ENCODE data around the gene CASP1.
"Not testable (repeated sequence)": the region's sequence is repeated elsewhere in the genome, so short reads cannot be mapped to it uniquely, and the experiment has no call there.

Gene CASP1

DNA sequence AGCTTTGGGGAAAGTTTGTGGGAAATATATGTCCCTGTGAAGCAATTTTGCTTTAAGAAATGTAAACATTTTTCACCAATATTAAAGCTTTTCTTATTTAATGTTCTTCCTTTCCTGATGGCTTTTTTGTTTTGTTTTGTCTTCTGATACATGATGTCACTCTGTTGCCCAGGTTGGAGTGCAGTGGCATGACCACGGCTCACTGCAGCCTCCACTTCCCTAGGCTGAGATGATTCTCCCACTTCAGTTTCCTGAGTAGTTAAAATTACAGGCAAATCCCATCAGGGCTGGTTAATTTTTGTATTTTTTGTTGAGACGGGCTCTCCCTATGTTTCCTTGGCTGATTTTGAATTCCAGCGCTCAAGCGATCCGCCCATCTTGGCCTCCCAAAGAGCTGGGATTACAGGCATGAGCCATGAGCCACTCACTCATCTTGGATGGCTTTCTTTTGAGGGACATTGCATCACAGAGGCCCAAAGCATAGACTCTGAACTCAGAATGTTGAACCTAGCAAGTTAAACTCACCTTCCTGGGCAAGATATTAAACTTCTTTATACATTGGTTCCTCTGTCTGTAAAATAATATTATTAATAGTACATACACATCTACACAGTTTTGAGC is 10.8 kb upstream of the CASP1 start:
- no peak overlapping the region for H4K8ac ChIP-seq (ENCODE audit: low read depth, low read length)
- WGBS, 2 donors (ENCODE audit: extremely low coverage in 2 of 2, insufficient read length in 2 of 2, insufficient replicate concordance in 1 of 2), result no CpG with 5 or more reads among the region's 5 CpGs
- H2BK12ac ChIP-seq (ENCODE audit: low read length), result no peak overlapping the region
- no peaks in the 10 kb centered on the region for H3K36me3 ChIP-seq (replicated peaks in 1 of 2; ENCODE audit: control insufficient read depth in 2 of 2, insufficient read depth in 2 of 2, low read length in 2 of 2)
- no peaks in the 10 kb centered on the region for H3K79me1 ChIP-seq (ENCODE audit: low read depth, low read length)
- no peak overlapping the region for H3K14ac ChIP-seq (ENCODE audit: low read length)
- no peak overlapping the region for H3K18ac ChIP-seq (ENCODE audit: low read length)
- no peak overlapping the region for H3K4me3 ChIP-seq (ENCODE audit: low read length in 2 of 2)
- peak overlapping the region; percentile 24 for H2AFZ ChIP-seq (ENCODE audit: low read length)
- H3K9me3 ChIP-seq (replicated peaks in 1 of 2; ENCODE audit: control insufficient read depth in 2 of 2, insufficient read depth in 1 of 2, low read depth in 1 of 2, low read length in 2 of 2), result no peaks in the 10 kb centered on the region
- no peak for DNase-seq (ENCODE audit: low spot score)
- H3K9ac ChIP-seq (ENCODE audit: low read depth, low read length, poor library complexity), result no peak overlapping the region
- no peaks in the 10 kb centered on the region for H3K27me3 ChIP-seq (ENCODE audit: control insufficient read depth in 3 of 3, insufficient read depth in 3 of 3, low read depth in 1 of 3, low read length in 3 of 3)
- H2AK5ac ChIP-seq (ENCODE audit: low read depth, low read length), result no peak overlapping the region
- no peak overlapping the region for H2BK15ac ChIP-seq (ENCODE audit: low read length)
- no peak overlapping the region for H2BK5ac ChIP-seq (ENCODE audit: low read length)
- H3K4ac ChIP-seq (ENCODE audit: low read length), result no peak overlapping the region
- H3K27ac ChIP-seq (replicated peaks; ENCODE audit: low read length), result no peak overlapping the region
- H4K91ac ChIP-seq (ENCODE audit: low read depth, low read length, poor library complexity), result no peak overlapping the region
- H3K4me2 ChIP-seq (ENCODE audit: insufficient read depth, low read length, poor library complexity, severe bottlenecking), result no peak overlapping the region
- H3K4me1 ChIP-seq (ENCODE audit: control insufficient read depth in 2 of 2, insufficient read depth in 1 of 2, low read depth in 1 of 2, low read length in 2 of 2), result peaks cover 0 to 9% of the 10 kb centered on the region in 2 donors
- H3K23ac ChIP-seq (ENCODE audit: low read depth, low read length, poor library complexity), result no peak overlapping the region
- H2BK120ac ChIP-seq (ENCODE audit: low read depth, low read length), result no peak overlapping the region

DNA sequence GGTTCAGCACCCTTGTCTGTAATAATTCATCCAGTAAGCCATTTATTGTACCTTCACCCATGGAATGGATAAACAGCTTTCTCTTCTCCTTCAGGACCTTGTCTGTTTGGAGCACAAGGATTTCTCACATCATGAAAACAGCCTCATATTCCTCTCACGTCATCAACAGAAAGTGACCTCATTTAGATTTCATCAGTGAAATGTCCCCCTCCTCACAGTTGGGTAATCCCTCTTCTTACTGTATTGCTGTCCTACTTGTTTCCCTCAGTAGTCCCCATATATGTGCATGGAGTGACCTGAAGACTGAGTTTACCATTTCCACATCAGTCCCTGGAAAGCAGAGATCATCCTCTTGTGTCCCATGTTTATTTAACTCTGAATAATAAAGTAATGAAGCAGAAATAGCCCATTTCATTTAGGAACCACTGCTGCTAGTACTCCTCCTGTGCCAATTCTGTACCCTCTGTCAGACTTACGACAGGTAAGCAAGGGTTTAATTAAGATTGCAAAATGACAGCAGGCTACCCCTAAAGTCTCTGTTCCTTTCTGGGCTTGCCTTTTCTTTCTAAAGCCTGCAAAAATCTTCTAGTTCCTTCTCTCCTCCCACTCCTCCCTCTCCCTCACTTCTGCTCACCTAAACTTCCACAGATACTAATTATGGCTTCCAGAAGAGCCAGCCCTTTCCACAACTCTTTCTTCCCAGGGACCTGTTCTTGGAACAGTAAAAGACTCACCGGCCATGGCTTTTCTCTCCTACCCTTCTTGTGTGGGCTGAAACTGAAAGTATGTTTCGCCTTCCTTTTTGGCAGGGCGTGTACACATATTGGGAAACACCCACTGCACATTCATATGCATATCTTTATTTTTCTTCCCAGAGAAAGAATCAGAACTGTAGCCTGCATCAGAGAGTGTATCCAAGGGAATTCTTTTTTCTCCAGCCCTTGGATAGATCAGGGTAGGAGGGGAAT is 9.9 kb upstream of the CASP1 start, which contains the start of gene CARD16:
Gene CARD16, minus strand, starts transcription at position 779 of the 968 bp plus-strand sequence. Its CDS starts 38 bp downstream, at position 741.
- H3K27ac ChIP-seq (replicated peaks; ENCODE audit: low read length); H2AK5ac ChIP-seq (ENCODE audit: low read depth, low read length); H3K4me1 ChIP-seq (ENCODE audit: control insufficient read depth in 2 of 2, insufficient read depth in 1 of 2, low read depth in 1 of 2, low read length in 2 of 2); H2BK5ac ChIP-seq (ENCODE audit: low read length); H3K18ac ChIP-seq (ENCODE audit: low read length); H4K91ac ChIP-seq (ENCODE audit: low read depth, low read length, poor library complexity); H3K14ac ChIP-seq (ENCODE audit: low read length); H2BK12ac ChIP-seq (ENCODE audit: low read length); H3K27me3 ChIP-seq (ENCODE audit: control insufficient read depth in 3 of 3, insufficient read depth in 3 of 3, low read depth in 1 of 3, low read length in 3 of 3); H3K9ac ChIP-seq (ENCODE audit: low read depth, low read length, poor library complexity); H4K8ac ChIP-seq (ENCODE audit: low read depth, low read length); H2BK120ac ChIP-seq (ENCODE audit: low read depth, low read length); H3K4me2 ChIP-seq (ENCODE audit: insufficient read depth, low read length, poor library complexity, severe bottlenecking); H2BK15ac ChIP-seq (ENCODE audit: low read length); H3K4ac ChIP-seq (ENCODE audit: low read length); H3K36me3 ChIP-seq (replicated peaks in 1 of 2; ENCODE audit: control insufficient read depth in 2 of 2, insufficient read depth in 2 of 2, low read length in 2 of 2); H3K79me1 ChIP-seq (ENCODE audit: low read depth, low read length); H3K9me3 ChIP-seq (replicated peaks in 1 of 2; ENCODE audit: control insufficient read depth in 2 of 2, insufficient read depth in 1 of 2, low read depth in 1 of 2, low read length in 2 of 2); DNase-seq (ENCODE audit: low spot score); H3K23ac ChIP-seq (ENCODE audit: low read depth, low read length, poor library complexity); H3K4me3 ChIP-seq (ENCODE audit: low read length in 2 of 2): not testable (repeated sequence)
- peak within 1 kb of the TSS; percentile 33 for H2AFZ ChIP-seq (ENCODE audit: low read length)
- no CpG with 5 or more reads among the region's 5 CpGs for WGBS, 2 donors (ENCODE audit: extremely low coverage in 2 of 2, insufficient read length in 2 of 2, insufficient replicate concordance in 1 of 2)

DNA sequence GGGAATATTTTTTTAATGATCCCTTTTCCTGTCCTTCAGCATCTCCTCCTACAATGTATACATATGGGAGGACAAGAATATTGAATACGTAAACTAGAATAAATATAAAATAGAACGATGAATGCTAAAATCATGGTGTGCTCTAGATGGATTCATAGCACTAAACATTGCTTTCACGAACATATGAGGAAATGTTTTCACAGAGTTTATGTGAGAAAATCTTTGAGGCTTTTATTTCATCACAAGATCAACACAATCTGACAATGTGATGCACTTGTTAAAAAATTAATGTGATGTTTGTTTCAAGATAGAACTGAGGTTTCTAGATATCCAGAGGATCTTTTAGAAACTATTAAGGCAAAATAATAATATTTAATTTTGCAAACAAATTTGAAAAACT is 7.2 kb upstream of the CASP1 start:
- H3K4me3 ChIP-seq (ENCODE audit: low read length in 2 of 2), result no peak overlapping the region
- no CpG with 5 or more reads among the region's 3 CpGs for WGBS, 2 donors (ENCODE audit: extremely low coverage in 2 of 2, insufficient read length in 2 of 2, insufficient replicate concordance in 1 of 2)
- H3K14ac ChIP-seq (ENCODE audit: low read length), result no peak overlapping the region

DNA sequence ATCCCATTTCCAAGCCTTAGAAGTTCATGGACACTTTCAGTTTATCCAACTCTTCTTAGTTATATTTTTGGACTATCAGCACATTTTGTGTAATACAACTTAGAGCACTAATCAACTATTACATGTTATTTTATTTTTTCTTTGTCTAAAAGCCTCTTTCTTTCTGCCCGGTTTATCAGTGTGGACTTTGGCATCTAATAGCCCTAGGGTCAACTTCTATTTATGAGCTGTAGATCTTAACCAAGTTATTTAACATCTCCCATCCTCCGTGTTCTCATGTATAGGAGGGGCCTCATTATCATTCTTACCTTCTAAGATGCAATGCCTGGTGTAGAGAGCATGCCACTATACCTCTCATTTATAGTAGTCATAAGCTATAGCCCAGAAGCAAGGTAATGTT is 5.8 kb upstream of the CASP1 start:
- no peak overlapping the region for H3K9ac ChIP-seq (ENCODE audit: low read depth, low read length, poor library complexity)
- H3K4me1 ChIP-seq (ENCODE audit: control insufficient read depth in 2 of 2, insufficient read depth in 1 of 2, low read depth in 1 of 2, low read length in 2 of 2), result no peaks in the 10 kb centered on the region
- whole genome bisulfite sequencing, 2 donors (ENCODE audit: extremely low coverage in 2 of 2, insufficient read length in 2 of 2, insufficient replicate concordance in 1 of 2), result no CpG with 5 or more reads among the region's 2 CpGs
- no peak overlapping the region for H2BK12ac ChIP-seq (ENCODE audit: low read length)
- no peaks in the 10 kb centered on the region for H3K27me3 ChIP-seq (ENCODE audit: control insufficient read depth in 3 of 3, insufficient read depth in 3 of 3, low read depth in 1 of 3, low read length in 3 of 3)
- no peak overlapping the region for H3K27ac ChIP-seq (replicated peaks; ENCODE audit: low read length)
- H3K4me2 ChIP-seq (ENCODE audit: insufficient read depth, low read length, poor library complexity, severe bottlenecking), result no peak overlapping the region
- no peaks in the 10 kb centered on the region for H3K9me3 ChIP-seq (replicated peaks in 1 of 2; ENCODE audit: control insufficient read depth in 2 of 2, insufficient read depth in 1 of 2, low read depth in 1 of 2, low read length in 2 of 2)
- no peak overlapping the region for H3K4ac ChIP-seq (ENCODE audit: low read length)
- no peak overlapping the region for H3K14ac ChIP-seq (ENCODE audit: low read length)
- no peaks in the 10 kb centered on the region for H3K79me1 ChIP-seq (ENCODE audit: low read depth, low read length)
- no peak overlapping the region for H3K18ac ChIP-seq (ENCODE audit: low read length)
- H2AK5ac ChIP-seq (ENCODE audit: low read depth, low read length), result no peak overlapping the region
- no peak overlapping the region for H3K23ac ChIP-seq (ENCODE audit: low read depth, low read length, poor library complexity)
- no peak overlapping the region for H2BK5ac ChIP-seq (ENCODE audit: low read length)
- no peak overlapping the region for H2AFZ ChIP-seq (ENCODE audit: low read length)
- no peak overlapping the region for H2BK120ac ChIP-seq (ENCODE audit: low read depth, low read length)
- no peak overlapping the region for H3K4me3 ChIP-seq (ENCODE audit: low read length in 2 of 2)
- no peak overlapping the region for H4K8ac ChIP-seq (ENCODE audit: low read depth, low read length)
- H2BK15ac ChIP-seq (ENCODE audit: low read length), result no peak overlapping the region
- no peak overlapping the region for H4K91ac ChIP-seq (ENCODE audit: low read depth, low read length, poor library complexity)
- no peaks in the 10 kb centered on the region for H3K36me3 ChIP-seq (replicated peaks in 1 of 2; ENCODE audit: control insufficient read depth in 2 of 2, insufficient read depth in 2 of 2, low read length in 2 of 2)
- DNase-seq (ENCODE audit: low spot score), result no peak

More for the DNA sequence above, 7.2 kb upstream of the CASP1 start:
- no peak for DNase-seq (ENCODE audit: low spot score)
- Histone ChIP-seq H2AFZ (ENCODE audit: low read length) (no peak overlapping the region), H3K4me1 (ENCODE audit: control insufficient read depth in 2 of 2, insufficient read depth in 1 of 2, low read depth in 1 of 2, low read length in 2 of 2) (peaks cover 0 to 4% of the 10 kb centered on the region in 2 donors), H3K27me3 (ENCODE audit: control insufficient read depth in 3 of 3, insufficient read depth in 3 of 3, low read depth in 1 of 3, low read length in 3 of 3) (no peaks in the 10 kb centered on the region), H3K36me3 (replicated peaks in 1 of 2; ENCODE audit: control insufficient read depth in 2 of 2, insufficient read depth in 2 of 2, low read length in 2 of 2) (no peaks in the 10 kb centered on the region), H3K18ac (ENCODE audit: low read length) (no peak overlapping the region), H2AK5ac (ENCODE audit: low read depth, low read length) (no peak overlapping the region), H2BK15ac (ENCODE audit: low read length) (no peak overlapping the region), H2BK120ac (ENCODE audit: low read depth, low read length) (no peak overlapping the region), H3K9me3 (replicated peaks in 1 of 2; ENCODE audit: control insufficient read depth in 2 of 2, insufficient read depth in 1 of 2, low read depth in 1 of 2, low read length in 2 of 2) (no peaks in the 10 kb centered on the region), H4K8ac (ENCODE audit: low read depth, low read length) (no peak overlapping the region), H3K27ac (replicated peaks; ENCODE audit: low read length) (no peak overlapping the region), H4K91ac (ENCODE audit: low read depth, low read length, poor library complexity) (no peak overlapping the region), H2BK5ac (ENCODE audit: low read length) (no peak overlapping the region), H2BK12ac (ENCODE audit: low read length) (no peak overlapping the region), H3K4me2 (ENCODE audit: insufficient read depth, low read length, poor library complexity, severe bottlenecking) (no peak overlapping the region), H3K4ac (ENCODE audit: low read length) (no peak overlapping the region), H3K23ac (ENCODE audit: low read depth, low read length, poor library complexity) (no peak overlapping the region), H3K79me1 (ENCODE audit: low read depth, low read length) (no peaks in the 10 kb centered on the region), H3K9ac (ENCODE audit: low read depth, low read length, poor library complexity) (no peak overlapping the region)

All from neuronal stem cell (in vitro differentiated cells).